Hematopoietic multipotent progenitor cell treated with erythropoietin and hydrocortisone succinate and interleukin-3 and kit ligand, for 4 days (in vitro differentiated cells): Measurements from ENCODE around the gene KCTD15.
A peak's percentile ranks its signal among the peaks of the same experiment; 100 is the strongest.

ENCODE experiments used
- DNase-seq: peaks from one replicate; pipeline ENCODE4 v3.0.0-alpha.2; 2015

KCTD15 gene, protein sequence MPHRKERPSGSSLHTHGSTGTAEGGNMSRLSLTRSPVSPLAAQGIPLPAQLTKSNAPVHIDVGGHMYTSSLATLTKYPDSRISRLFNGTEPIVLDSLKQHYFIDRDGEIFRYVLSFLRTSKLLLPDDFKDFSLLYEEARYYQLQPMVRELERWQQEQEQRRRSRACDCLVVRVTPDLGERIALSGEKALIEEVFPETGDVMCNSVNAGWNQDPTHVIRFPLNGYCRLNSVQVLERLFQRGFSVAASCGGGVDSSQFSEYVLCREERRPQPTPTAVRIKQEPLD

DNA sequence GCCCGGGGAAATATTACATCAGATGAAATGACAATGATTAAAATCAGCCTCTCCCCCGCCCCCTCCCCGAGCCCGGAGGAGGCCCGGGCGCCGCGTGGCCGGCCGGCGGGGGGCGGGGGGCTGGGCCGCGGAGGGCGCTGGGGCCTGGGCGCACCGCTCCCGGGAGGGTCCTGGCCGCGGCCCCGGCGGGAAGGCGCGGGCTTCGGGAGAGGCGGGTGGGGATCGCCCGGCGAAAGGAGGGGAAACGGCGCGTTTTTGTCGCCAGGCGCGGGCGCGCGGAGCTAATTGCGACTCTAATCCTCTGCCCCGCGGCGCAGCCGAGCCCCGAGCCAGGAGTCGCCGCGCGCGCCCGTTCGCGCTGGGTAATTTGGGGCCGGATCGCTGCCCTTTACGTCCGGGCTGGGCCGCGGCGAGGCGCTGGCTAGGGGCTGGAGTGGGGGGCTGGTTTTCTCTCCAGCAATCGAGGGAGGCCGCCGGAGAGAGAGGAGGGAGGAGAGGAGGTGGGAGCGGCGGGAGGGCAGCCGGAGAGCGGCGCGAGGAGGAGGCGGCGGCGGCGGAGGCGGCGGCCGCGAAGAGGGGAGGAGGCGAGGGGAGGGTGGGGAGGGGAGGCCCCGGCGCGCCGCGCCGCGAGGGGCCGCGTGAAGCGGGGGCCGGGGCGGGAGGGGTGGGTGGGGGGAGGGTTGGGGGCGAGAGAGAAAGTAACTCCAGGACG is at the start of gene KCTD15:
KCTD15 (plus strand) TSS at position 707 of the 712 bp plus-strand sequence. CDS start 3,585 bp downstream, outside the sequence.
- DNase-seq = peak; percentile 69

DNA sequence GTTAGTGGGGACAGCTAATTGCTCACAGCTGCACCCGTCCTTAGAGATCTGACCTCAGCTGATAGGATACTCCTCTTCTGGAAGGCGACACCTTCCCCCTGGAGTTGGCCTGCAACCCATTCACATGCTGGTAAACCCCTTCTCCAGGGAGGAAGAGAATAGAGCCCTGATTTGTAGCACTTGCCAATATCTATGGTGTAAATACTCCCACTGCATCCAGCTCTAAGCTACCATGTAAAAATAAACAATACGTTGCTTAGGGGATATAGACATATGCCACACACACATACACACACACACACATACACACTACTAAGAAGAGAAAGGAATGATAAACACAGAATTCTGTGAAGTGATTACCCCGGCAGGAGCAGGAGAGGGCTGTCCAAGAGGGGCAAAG is 49.4 kb upstream of the KCTD15 start:
- DNase-seq = no peak

DNA sequence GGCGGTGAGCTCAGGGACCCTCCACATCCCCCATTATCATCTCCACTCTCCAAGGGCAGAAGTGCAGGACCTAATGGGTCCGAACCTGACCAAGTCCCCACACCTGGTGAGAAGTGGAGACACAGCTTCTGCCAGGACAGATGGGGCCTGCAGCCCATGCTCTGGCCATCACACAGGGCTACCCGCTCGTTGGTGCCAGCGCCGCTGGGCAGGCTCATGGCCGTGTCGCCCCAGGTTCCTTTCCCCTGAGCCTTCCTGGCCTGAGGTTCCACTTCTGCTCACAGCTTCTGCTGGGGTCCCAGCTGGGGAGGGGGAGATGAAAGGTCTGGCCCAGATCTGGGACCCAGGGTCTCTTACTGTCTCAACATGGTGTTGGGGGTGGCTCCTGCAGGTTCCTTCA is 48.4 kb upstream of the KCTD15 start:
- DNase-seq = no peak

DNA sequence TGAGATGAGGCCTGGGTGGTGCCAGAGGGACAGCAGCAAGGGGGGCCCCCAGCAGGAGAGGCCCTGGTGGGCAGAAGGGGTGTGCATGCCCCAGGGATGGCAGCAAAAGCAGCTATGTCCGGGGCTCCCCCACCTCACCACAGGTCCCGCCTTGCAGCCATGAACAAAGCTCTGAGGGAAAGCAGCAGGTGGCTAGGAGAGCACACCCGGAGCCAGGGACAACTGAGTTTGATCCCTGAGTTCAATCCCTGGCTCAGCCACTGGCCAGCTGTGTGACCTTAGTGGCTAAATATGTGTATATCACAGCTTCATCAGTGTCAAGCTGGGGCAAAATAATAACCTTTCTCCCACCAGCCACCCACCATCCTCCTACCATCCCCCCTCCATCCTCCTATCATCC is 47.7 kb upstream of the KCTD15 start:
- no peak for DNase-seq

DNA sequence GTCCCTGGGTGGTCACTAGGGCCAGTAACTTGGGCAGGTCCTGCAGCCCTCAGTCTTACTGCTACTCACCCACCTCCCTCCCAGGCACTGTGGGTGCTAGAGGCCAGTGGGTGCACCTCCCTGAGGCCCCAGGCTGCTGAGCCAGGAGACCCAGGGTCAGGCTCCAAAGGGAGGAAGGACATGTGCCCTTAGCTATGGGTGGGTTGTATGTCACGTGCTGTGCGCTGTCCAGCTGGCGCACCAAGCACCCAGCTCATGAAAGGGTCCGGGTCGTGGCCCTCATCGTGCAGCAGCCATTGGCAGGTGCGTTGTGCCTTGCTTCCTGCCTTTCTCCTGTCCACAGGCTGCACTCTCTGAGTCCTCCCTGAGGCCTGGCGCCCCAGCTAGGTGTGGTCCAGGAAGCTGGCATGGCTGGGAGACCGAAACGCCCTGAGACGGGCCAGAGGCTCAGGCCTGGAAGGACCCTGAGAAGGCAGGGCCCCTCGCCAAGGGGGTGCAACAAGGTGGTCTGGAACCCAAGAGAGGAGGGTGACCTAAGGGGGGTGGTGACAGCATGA is 47.0 kb upstream of the KCTD15 start:
- no peak for DNase-seq

DNA sequence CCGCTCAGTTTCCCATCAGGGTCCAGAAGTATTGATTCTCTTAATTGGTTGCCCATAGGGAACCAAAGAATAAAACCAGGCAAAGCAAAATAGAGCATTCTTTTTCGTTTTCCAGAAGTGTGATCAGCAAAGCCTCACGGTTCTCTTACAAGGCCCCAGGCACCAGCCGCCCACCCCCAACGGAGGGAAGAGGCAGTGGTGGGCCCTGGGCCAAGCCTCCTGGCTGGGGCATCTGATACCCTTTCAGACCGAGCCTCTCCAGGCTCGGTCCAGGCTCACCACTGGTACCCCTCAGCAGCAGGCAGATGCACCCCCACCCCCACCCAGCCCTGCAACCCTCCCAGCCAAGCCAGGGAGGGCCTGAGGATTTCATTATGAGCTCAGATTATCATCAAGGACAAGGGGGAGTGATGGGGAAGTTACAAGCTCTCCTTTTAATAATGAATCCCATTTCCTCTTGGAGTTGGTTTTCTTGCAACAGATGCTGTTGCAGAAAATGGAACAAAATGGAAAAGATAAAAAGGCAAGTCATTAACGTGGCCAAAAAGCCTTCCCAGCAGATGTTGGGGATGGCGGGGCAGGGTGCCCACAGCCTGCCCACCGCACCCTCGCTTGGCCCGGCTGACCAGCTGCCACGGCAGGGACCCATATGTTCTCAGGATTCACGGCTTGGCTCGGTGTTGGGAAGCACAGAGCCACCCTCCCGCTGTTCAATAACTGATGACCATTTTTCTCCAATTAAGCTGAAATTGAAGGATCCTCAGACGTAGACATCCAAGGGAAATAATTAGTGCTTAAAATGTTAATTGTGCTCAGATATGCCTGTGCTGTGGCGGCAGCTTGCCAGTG is 45.9 kb upstream of the KCTD15 start:
- DNase-seq = no peak

DNA sequence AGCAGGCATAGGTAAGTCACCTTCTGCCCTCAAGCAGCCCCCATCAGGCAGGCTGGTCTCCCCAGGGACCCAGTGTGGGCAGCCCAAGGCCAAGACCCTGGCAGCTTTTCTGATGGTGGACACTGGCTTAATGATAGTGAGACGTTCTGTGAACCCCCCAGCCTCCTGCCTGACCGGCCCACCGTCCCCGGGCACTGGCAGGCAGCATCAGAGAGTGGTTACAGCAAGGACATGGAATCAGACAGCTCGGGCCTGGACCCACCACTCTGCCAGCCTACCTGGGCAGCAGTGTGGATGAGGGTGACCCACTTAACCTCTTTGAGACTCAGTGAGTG is 45.3 kb upstream of the KCTD15 start:
- no peak for DNase-seq

DNA sequence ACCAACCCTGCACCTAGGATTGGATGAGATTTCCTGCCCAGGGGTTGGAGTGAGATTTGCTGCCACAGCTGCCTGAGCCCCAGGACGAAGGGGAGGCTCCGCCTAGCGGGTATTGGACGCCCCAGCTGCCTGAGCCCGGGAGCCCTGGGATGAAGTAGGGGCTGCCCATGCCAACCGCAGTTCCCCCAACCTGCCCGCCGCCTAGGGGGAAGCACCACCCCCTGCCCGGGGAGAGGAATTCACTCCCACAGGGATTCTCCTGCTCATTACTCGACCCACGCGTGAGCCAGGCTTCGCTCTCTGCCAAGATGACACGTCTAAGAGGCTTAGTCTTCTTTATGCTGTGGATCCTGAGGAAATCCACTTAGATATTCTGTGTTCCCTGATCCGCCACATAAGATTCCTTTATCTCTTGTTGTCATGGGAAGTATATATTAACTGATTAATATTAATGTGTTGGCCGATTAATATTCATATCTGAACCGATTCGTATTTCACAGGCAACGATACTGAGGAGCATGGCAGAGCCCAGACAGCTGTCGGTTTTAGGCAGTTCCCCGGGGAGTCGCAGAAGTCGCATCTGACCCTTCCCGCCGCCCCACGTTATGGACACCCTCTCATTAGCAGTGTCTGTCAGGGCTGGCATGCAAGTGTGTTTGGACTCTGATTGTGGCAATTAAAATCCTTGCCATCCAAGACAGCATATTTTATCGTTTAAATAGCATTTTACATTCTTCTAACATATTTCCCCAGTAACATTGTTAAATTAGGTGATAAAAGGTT is 44.5 kb upstream of the KCTD15 start:
- no peak for DNase-seq

DNA sequence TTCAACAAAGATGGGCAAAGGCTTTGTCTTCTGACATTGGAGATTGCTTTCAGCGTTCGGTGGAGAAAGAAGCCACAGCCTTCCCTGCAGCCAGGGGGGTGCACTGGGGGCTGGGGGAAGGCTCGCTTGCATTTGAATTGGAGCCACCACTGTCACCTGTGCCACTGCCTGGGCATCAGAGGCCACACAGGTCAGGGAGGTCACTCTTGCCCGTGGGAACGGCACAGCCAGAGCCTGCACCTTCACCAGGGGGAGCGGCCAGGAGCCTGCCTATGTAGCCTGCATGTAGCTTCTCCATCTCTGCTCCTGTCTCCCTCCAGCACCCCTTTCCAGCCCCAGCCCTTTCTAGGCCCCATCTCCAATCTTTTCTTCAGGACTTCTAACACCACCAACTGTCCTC is 43.7 kb upstream of the KCTD15 start:
- DNase-seq = no peak

DNA sequence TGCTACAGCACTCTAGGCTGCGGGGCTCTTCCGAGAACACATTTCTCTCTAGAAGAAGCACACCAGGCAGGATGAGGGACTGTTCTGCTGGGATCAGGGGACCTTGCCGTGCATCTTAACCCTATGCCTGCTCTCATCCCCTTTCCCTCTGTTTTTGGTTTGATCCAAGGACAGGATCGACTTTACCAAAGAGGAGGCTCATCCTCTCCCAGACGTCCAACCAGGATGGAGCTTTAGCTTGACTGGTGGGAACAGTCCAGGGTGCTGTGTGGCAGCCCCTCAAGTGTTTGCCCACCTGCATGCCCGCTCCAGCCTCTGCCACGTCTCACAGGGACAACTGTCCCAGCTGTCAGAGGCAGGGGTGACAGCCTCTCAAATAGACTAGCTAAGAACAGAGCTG is 42.3 kb upstream of the KCTD15 start:
- no peak for DNase-seq

DNA sequence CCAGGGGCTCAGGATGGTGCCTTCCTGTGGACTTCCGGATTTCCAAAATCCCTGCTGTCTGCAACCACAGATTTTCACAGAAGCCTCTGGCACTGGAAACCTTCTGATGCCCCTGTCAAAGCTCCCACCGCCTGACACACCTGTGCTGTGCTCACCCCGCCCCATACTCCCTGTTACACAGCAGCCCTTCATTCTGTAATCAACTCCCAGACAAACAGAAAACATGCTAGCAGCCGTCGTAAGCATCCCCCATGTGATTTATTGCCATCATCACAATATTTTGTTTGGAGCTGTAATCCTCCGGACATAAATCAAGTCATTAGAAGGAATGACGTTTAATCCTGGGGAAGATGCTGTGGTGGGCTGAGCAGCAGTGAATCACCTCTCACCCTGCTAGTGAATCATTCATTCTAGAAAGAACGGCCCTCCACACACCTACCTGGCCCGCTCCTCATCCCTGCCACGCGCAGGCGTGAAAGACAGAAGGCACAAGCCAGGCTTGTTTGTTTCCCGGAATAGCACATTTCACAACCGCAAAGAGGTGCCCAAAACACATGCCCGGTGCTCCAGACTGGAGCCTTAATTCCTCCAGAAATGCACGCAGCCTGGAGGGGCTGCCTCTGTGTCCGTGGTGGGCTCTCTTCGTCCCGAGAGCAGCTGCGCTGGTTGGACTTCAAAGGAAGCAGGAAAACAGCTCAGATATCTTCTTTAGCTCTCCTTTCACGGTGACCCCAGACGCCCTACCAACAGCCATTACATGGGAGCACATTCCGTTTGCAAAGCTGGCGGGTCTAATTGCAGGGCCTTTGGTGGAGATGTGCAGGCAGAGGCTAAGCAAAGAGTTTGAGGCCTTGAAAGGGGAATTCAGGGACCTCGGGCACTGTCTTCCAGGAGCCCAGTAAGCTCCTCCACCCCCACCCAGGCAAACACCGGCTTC is 41.3 kb upstream of the KCTD15 start:
- DNase-seq = no peak

DNA sequence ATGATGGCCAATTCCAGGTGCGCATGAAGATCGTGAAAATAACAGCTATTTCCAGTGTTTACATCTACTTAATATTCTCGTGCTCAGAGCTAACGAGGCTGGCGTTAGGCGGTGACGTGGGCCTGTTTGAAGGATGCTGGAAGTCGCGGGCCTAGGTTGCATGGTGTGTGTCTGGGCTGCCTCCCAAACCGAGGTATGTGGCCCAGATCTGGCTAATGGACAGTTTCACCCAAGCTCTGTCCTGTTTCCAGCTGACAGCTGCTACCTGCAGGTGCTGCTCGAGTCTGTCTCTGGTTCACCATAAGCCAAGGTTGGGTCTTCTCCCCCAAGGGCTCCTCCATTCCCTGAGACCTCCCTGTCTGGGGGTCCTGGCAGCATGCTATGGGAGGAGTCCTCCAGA is 40.5 kb upstream of the KCTD15 start:
- DNase-seq = no peak

DNA sequence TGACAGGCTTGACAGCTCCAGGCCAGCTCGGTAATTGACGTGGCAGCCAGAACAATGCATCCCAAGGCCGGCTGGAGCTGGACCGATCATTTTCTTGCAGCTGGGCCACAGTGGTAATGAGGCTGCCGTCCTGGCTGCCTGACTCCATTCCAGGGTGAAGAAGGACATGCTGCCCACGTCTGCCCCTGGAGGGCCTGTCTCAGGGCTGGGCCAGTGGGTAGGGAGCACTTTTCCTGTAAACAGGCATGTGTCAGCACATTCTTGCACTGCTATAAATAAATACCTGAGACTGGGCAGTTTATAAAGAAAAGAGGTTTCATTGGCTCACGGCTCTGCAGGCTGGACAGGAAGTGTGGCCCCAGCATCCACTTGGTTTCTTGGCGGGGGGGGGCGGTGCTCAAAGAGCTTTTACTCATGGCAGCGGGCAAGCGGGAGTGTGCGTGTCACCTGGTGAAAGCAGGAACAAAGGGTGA is 38.1 kb upstream of the KCTD15 start:
- DNase-seq = no peak

DNA sequence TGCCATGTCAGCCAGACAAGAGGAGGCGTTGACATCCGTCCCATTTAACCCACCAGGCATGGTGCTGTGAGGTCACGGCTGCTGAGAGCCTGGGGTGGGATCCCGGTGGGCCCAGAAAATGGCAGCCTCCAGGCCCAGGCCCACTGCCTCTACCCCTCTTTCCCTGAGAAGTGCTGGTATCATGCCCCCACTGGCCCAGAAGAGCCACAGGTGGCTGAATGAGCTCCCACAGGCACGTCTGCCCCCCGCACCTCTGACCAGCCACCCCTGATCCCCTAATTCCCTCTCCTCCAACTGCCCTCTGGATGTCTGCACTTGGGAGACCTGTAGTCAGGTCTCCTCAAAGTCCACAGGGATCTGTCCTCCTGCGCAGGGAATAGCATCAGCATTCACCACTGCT is 37.3 kb upstream of the KCTD15 start:
- DNase-seq = no peak

DNA sequence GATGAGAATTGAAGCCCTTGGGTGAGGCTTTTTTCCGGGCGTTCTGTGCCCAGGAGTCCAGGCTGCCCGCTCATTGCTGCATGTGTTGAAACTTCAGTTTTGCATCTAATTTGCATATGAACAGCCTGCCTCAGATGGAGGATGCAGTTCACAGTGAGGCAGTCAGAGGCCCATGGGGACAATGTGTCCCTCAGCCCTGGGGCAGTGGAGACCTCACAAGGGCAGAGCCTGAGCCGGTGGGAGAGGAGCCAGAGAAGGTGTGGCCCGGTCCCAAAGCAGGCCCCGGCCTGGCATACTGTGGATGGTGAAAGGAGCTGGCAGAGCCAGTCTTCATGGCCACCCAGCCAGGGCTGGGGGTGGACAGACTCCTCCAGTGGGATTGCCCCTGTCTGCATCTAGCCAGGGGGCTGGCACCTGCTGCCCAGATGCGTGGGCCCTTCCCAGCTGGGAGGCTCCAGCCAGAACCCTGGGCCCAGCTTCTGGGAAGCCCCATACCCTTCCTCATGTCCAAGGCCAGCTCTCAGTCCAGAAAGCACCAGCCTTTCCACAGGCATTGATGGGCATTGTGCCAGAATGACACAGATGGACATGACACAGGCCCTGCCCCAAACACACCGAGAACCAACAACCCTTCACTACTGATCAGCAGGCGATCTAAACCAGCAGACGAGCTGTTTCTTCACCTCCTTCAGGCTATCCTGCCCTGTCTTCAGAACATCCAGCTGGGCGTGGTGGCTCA is 32.9 kb upstream of the KCTD15 start:
- DNase-seq = no peak

DNA sequence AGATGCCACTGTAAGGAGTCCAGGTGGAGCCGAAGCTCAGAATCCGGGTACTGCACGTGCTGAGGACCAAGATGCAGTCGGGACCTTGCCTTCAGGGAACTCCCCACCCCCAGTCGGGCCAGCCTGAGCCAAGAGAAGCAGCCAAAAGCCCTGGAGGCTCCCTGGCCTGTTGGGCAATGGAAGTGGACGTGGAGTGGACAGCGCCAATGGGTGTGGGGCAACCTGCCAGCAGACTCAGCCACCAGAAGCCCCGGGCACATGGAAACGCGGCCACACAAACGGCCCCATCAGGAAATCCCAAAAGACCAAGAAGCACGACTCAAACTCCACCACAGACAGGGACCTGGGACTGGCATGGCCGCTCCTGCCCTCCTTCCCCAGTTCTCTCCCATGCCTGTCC is 30.0 kb upstream of the KCTD15 start:
- DNase-seq = no peak

DNA sequence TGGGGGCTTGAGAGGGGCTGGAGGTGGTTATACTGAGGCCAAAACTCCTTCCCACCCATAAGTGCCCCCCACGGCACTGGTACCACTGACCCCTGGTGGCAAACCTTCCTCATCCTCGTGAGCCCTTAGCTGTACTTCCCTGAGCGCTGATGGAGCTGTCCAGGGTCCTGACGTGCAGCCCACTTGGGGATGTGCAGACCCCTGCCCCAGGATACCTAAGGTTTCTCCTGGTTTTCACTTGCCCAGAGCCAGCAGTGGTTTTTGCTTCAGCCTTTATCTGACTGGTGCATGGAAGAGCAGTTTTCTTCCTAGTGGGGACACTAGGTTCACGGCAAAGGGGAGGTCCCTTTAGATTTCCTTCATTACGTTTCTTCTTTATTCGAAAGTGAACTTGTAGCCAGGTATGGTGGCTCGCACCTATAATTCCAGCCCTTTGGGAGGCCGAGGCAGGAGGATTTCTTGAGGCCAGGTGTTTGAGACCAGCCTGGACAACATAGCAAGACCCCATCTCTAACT is 28.7 kb upstream of the KCTD15 start:
- peak; percentile 74 for DNase-seq

DNA sequence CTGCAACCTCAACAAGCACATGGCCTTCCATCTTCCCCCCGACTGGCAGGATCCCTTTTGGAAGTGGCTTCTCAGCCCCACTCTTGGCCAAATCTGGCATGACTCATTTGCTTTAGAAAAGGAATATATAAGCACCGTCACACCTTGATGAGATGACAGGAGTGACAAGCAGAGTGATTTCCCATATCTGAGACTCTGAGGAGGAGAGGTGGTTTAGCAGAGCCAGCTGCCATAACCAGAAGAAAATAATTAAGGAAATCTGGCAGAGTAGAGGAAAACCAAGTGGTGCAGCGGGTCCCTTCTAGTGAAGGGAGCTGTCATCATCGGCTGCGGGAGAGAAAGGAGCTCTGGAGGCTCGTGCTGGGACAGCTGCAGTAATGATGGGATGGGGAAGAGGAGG is 27.5 kb upstream of the KCTD15 start:
- DNase-seq = no peak

DNA sequence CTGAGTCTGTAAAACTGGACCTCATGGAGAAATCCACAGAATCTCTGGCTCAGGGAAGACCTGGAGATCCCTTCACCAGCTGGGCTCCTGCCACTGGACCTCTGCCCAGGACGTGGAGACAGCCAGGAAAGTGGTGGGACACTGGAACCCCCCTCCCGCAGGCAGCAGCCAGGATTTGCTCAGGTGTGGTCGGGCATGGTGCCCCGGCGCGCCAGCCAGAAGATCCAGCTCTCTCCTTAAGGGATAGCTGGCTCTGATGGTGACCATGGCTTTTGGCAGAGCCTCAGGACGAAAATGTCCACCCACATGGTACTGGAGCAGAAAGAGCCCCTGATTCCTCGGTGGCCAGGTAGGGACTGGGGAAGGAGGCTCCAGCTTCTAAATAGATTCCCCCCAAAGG is 26.6 kb upstream of the KCTD15 start:
- no peak for DNase-seq

DNA sequence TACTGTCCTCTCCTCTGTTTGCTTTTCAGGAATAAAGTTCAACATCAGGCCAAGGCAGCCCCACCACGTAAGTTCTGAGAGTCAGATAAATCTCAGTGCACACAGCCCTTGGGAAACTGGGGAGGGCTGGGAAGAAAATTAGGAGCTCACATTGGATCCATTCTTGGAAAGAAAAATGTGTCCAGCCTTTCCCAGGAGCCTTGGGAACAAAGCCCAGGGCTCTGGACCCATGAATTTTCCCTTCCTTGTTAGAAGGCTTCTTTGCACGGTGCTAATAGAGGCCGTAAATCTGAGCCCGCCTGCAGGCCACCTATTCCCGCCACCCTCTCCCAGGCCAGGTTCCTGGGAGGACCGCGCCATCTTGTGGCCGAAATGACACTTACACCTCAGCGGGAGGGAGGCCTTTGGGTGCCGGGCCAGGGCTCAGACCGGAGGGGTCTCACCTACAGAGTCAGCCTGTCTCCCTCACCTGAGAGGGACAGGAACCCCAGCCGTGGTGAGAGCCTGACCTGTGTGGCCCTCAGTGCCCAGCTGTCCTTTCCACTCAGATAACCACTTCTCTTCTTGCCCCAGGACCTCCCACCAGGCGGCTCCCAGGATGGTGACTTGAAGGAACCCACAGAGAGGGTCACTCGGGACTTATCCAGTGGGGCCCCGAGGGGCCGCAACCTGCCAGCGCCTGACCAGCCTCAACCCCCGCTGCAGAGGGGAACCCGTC is 25.1 kb upstream of the KCTD15 start:
- peak; percentile 85 for DNase-seq
